CD4-positive, alpha-beta T cell treated with Interleukin-6 for 4 hours (primary cell): Measurements from ENCODE around the gene TFR2.

Source experiments
- DNase-seq: peaks from one replicate; pipeline ENCODE4 v3.0.0-alpha.2; 2020; ENCODE audit warnings: mixed read lengths

Gene TFR2

DNA sequence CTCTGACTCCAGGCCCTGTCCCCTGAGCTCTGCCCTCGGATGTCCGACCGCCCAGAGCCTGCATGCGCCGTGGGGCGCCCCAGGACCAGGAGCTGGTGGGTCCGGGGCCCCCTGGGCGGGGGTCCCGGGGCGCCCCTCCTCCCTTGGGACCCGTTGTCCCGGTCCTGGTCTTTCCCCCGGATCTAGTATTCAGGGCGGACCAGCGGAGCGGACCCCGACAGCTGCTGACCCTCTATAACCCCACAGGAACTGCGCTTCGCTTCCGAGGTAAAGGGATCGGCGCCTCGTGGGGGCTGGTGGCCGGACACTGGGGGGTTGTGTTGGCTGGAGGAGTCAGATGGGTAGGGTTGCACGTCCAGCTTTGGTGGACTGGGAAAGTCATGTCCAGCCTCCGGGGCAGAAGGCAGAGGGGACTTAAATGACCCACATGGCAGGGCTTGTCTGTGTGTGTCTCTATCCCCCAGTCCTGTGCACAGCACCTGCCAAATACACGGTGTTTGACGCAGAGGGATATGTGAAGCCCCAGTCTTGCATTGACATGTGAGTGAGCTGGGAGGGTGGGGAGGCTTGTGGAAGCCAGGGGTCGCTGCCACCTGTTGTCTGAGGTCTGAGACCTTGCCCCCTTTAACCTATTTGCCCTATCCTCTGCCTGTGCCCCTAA lies 28.5 kb downstream of the TFR2 start:
- DNase-seq: peak; percentile 45

- peak; percentile 99 for DNase-seq
Measured at GRCh38 chr7:100611983-100612729, 29.2 kb downstream of the TFR2 start, which contains the start of gene MOSPD3. Gene MOSPD3, plus strand, starts transcription at chr7:100612540. Its CDS starts 252 bp downstream, at chr7:100612792.

DNA sequence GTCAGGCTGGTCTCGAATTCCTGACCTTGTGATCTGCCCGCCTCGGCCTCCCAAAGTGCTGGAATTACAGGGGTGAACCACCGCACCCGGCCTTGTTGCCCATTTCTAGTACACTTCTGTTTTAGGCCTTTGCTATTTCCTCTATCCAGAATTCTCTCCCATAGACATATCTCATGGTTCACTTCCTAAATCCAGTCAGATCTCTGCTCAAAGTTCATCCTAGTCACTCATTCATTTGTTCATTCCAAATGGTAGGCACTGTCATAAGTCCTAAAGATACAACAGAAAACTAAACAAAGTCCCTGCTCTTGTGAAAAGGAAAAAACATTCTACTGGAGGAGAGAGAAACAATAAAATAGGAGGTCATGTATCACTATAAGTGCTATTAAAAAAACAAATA lies 31.4 kb downstream of the TFR2 start:
- no peak for DNase-seq

DNA sequence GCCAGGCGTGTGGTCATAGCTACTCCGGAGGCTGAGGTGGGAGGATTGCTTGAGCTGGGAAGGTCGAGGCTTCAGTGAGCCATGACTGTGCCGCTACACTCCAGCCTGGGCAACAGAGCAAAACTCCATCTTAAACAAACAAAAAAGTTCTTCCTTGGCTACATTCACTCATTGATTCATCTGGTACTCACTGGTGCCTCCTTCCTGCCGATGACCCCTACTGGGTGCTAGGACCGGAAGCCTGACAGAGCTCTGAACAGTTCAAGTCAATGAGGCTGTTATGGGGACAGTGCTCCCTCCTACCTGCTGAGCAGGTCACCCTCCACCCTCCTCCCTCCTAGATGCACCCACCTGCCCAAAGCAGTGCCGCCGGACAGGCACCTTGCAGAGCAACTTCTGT lies 34.2 kb downstream of the TFR2 start:
- DNase-seq: no peak

DNA sequence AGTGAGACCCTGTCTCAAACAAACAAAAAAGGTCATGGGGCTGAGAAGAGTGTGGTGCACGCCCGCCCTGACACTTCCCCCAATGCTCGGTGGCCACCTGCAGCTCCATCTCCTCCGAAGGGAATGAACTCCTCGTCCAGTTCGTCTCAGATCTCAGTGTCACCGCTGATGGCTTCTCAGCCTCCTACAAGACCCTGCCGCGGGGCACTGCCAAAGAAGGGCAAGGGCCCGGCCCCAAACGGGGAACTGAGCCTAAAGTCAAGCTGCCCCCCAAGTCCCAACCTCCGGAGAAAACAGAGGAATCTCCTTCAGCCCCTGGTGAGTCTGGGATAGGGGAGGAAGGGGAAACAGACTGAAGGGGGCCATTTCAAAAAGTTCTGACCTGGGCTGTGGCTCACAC lies 35.0 kb downstream of the TFR2 start:
- no peak for DNase-seq

DNA sequence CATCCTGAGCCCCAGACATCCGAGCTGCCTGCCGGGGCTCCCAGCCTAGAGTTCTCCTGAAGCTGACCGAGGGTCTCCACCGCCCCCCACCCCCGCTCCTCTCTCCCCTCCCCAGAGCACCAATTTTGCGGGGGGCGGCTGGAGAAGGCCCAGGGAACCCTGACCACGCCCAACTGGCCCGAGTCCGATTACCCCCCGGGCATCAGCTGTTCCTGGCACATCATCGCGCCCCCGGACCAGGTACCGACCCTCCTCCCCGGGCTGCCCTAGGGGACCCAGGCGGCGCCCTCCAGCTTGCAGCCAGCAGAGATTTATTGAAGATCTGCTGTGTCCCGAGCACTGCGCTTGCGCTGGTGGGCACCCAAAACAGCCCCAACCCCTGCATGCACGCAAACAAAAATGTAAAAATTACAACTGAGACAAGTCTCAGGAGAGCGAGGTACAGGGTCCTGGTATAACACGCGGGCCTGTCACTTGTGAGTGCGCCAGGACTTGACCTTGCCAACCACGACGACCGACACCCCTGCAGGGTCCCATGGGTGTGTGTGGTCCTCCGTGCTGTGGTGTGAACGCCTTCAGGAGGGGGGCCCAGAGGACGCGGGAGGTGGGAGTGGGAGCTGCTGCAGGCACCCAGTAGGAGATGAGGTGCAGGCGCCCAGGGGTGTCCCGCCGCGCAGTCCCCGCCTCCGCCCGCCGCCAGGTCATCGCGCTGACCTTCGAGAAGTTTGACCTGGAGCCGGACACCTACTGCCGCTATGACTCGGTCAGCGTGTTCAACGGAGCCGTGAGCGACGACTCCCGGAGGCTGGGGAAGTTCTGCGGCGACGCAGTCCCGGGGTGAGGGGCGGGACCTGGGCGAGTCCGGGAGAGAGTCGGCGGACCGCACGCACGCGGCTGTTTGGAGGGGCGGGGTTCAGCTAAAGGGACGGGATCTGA lies 36.1 kb downstream of the TFR2 start:
- DNase-seq: peak; percentile 65

DNA sequence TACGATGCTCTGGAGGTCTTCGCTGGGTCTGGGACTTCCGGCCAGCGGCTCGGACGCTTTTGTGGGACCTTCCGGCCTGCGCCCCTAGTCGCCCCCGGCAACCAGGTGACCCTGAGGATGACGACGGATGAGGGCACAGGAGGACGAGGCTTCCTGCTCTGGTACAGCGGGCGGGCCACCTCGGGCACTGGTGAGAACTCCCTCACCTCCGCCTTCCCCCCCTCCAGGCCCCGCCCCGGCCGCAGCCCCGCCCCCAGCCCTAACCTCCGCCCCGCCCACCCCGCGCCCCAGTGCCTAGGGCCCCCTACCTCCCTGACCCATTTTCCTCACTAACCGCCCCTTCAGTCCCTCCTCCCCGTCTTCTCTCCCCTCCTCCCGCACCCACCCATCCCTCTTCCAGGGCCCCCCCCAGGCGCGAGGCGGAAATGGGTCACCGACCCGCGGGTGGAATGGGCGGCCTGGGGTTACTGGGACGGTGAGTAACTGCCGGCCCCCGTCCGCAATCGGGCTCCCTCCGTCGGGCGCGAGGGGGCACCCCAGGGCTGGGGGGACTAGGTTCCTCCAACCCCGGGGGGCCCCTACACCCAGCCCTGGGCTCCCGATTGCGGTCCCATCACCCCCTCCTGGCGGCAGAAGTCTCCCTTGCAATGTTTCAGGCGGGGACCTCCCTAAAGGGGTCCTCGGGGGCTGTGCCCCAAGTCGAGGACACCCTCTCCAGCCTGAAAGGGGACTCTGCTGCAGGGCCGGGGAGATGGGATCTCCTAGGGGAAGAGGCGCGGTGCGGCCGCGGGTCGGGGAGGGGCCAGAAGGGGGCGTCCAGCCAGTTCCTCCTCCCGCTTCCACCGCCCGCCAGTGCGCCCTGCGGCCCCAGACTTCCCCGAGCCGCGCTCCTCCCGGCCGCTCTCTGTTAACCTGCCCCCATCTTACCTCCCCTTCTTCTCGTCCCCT lies 37.0 kb downstream of the TFR2 start:
- peak; percentile 86 for DNase-seq

GRCh38 chr7:100603726-100604027 lies 37.7 kb downstream of the TFR2 start:
- DNase-seq: no peak

- no peak for DNase-seq
Measured at GRCh38 chr7:100602889-100603725, 38.2 kb downstream of the TFR2 start.

- DNase-seq: no peak
Measured at GRCh38 chr7:100600730-100601038, 40.7 kb downstream of the TFR2 start.

GRCh38 chr7:100599911-100600729 lies 41.2 kb downstream of the TFR2 start:
- no peak for DNase-seq

GRCh38 chr7:100598425-100598824 lies 42.9 kb downstream of the TFR2 start:
- no peak for DNase-seq

- DNase-seq: no peak
Measured at GRCh38 chr7:100595188-100595587, 46.2 kb downstream of the TFR2 start.

DNA sequence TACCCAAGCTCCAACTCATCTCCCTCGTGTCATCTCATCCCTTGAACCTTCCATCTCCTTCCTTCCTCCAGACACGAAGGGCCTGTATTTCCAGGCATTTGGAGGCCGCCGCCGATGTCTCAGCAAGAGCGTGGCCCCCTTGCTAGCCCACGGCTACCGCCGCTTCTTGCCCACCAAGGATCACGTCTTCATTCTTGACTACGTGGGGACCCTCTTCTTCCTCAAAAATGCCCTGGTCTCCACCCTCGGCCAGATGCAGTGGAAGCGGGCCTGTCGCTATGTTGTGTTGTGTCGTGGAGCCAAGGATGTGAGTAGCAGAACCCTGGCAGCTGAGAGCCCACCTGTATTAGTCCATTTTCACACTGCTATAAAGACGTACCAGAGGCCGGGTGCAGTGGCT lies 49.8 kb downstream of the TFR2 start:
- DNase-seq: no peak

DNA sequence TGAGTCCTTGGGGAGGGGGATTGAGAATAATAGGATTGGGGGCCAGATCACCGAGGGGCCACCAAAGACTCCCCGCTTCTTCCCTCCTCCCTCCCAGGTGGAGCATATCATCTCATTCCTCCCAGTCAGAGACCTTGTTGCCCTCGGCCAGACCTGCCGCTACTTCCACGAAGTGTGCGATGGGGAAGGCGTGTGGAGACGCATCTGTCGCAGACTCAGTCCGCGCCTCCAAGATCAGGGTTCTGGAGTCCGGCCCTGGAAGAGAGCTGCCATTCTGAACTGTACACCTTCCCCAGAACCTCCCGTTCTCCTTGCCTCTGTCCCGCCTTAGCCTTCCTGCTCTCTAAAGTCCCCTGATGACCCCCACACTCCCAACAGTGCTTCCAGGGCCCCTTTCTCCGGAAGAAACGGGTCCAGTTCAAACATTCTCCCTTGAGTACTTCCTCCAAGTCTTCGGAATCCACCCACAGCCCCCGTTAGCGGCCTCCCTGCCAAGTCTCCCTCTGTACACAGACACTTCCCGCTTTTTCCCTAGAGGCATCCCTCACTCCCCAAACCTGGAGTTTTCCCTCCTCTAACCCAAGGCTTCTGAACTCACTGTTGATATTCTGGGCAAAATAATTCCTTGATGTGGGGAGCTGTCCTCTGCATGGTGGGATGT lies 51.1 kb downstream of the TFR2 start:
- DNase-seq: no peak

DNA sequence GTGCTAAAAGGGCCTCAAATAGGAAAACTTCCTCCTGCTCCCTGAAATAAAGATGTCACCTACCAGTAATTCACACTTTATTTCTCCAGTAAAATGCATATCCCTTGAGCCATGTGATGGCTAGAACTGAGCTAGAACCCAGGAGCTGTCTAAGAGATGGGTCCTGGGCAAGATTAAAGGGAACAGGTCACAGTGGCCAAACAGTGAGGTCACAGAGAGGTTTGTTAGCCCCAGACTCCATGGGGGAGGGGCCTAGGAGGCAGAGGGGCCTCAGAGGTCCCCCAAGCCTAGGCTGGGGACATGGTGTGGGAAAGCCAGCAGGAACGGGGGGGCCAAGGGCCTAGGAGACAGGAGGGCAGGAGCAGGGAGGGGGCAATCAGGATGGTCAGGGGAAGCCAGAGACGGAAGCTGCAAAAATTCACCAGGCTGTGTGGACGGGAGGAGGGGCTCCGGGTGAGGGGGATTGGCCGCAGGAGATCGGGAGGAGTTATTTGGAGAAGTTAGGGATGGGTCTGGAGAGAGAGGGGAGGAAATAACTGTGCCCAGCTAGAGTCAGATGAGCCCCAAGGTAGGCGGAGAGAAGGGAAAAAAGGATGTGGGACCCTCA lies 51.9 kb downstream of the TFR2 start:
- DNase-seq: no peak

DNA sequence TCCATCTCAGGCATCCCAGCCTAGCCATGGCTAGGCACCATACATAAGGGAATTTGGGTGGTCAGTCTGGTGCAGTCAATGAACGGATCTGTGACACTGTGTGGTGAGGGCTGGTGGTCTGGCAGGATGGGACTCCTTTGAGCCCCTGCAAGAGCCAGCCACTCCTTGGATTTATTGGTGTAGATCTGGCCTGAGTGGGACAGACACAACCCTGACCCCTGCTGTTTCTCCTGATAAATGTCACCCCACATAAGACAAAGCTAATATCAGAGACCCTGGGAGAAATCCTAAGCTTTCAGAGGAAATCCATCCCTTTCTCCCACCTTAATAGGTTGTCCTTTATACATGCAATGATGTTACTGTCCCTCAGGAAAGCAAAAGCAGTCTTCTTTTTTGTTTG lies 52.9 kb downstream of the TFR2 start:
- no peak for DNase-seq

DNA sequence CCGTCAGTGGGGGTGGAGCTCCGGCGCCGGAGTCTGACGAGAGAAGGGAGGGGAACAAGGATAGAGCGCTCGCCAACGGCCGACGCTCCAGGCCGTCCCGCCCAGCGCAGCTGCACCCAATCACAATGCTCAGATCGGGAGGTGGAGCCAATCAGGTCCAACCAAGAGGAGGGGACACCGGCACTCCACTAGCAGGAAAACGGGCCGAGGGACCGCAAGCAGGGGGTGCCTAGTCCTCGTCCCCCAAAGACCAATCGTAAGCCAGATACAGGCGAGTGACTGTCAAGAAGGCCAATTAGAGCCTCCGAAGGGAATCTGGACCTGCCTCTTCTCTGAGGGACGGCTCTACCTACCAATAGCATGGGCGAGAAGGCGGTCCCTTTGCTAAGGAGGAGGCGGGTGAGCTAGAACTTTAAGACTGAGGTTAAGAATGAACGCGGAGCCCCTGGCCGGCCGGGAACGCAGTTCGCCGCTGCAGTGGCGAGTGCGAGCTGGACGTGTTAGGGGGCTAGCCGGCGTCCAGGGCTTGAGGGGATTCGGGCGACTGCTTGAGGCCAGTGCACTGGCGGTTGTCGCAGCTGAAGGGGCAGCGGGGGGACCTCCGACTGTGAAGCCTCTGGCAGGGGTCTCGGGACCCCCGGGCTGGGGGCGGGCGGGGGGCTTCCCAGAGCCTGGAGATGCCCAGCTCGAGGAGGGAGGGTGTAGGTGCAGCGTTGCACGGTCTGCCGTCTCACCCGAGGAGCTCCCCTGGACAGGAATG lies 54.9 kb downstream of the TFR2 start, which contains the start of gene FBXO24:
FBXO24 (plus strand) TSS at position 63 of the 760 bp plus-strand sequence; CDS start at position 361, 298 bp downstream.
- peak; percentile 100 for DNase-seq
